HG02678 (cell line): ENCODE results near the gene UNC50.
"Not testable (repeated sequence)": the region's sequence is repeated elsewhere in the genome, so short reads cannot be mapped to it uniquely, and the experiment has no call there.

ENCODE experiments used
- ATAC-seq: cut with Tn5 transposase; IDR thresholded peaks from one replicate; pipeline ENCODE4 v1.9.1; 2021; ENCODE audit warnings: mild to moderate bottlenecking, moderate library complexity; ENCODE audit not compliant: unreplicated experiment

UNC50 gene

DNA sequence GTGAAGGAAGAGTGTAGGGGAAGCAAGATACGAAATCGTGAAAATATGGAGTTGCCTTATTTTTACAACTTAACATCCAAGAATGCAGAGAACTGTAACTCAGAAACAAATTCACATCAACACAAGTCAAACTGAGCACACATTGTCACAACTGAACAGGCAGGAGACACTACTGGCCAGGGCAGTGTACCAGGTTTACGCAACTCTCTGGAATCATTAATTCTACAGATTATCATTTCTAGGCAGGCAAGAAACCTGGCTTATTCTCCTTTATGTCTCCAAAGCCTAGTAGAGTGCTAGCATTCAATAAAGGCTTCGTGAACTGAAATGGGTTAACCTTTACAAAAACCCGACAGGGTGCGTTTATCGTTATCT, 661 bp upstream of the UNC50 start:
- ATAC-seq, result no peak

DNA sequence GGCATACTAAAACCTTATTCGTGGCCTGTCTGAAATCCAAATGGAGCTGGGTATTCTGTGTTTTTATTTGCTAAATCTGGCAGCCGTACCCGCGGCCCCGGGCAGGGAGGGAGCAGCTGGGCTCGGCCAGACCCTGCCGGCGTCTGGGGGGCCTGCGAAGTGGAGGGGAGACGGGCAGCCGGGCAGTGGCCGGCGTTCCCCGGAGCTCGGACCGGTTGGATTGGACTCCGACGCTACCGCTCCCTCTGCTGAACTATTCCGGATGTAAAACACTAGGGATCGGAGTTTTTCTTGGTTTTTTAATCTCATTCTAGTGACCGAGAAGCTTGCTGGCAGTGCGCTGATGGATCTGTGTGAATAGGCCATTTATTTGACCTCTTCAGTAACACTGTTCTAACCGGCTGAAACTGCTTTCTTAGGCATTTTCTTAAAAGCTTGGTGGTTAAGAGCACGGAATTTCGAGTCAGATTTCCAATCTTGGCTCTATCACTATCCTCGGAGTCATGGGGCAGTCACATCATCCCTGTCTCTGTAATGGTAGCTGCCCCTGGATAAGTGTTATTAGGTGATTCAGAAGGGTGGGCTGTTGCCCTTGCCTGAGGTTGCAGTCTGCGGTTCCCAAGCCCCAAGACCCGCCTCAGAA, 694 bp downstream of the UNC50 start:
- peak; percentile 13 for ATAC-seq

DNA sequence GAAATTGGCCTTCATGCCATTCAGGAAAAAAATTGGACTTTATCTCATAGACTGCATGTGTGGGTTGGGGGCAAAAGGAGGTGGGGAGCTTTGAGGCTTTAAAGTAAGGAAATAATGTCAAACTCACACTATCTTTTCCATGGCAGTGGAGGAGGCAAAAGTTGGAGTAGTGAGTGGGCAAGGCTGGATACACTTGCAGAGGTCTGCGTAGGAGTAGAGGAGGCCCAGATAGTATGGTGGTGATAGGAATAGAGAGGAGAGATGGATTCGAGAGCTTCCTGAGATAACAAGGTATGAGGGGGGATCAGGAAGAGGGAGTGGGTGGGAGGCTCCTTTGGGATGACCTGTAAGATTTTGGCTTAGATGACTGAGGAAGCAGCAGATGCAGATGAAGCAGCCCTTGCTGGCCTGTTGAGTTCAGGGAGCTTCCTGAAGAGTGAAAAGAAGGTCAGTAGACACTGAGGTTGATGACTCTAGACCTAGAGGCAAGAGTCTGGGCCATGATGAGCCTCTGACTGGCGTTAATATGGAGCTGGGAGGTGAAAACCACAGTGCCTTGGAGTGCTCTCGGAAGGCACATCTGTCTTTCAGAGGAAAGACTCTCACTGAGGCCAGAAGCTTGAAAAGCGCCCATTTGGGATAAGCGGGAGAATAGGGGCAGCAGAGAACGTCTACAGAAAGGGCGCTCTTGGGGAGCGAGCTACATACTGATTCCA, 5.8 kb downstream of the UNC50 start:
- no peak for ATAC-seq

DNA sequence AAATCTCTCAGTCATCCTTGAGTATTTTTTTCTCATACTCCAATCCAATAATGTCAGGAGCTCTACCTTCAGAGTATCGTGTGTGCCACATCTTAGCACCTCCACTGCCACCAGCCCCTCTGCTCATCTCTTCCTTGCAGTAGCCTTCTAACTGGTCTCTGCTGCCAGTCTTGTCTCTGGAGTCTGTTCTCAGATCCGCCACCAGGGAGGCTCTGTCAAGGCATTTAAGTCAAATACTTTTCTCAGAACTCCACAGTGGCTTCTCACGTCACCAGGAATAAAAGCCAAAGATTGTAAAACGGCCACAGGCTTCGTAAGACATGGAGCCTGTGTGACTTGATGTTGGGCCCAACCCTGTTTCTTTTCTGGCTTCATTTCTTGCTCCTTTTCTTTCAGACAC, 7.1 kb downstream of the UNC50 start:
- no peak for ATAC-seq

DNA sequence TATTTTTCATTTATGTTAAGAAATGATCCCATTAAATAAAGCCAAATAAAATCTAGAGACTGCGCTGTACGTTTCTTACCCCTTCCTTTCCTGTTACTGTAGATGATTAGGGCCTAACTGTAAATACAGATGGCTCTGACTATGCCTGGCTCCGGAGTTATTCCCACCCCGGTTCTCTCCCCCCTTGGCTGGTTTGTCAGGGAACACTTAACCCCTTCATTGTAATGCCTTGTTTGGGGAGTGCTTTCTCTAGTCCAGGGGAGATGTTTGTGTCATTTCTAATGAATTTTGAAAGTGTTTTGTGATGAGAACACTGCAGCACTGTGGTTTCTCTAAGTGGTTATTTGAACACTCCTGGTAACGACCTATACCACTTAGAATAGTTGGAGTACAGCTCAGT, 8.8 kb downstream of the UNC50 start:
- ATAC-seq, result no peak

DNA sequence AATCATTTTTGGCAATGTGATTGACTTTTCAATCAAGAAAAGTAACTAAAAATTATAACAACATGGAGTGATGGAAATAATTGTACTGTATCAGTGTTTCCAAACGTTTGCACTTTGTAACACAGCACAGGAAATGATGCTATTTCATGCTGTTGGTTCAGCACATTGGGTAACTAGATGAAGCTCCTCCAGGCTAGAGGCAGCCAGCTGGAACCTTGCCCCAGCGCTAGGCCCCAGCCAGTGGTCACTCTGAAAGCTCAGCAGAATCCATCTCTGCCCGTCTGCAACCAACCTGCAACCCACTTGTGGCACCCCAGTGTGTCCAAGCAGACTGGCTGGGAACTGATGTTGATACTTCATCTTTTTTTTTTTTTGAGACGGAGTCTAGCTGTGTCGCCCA, 15.3 kb downstream of the UNC50 start:
- ATAC-seq, result no peak

DNA sequence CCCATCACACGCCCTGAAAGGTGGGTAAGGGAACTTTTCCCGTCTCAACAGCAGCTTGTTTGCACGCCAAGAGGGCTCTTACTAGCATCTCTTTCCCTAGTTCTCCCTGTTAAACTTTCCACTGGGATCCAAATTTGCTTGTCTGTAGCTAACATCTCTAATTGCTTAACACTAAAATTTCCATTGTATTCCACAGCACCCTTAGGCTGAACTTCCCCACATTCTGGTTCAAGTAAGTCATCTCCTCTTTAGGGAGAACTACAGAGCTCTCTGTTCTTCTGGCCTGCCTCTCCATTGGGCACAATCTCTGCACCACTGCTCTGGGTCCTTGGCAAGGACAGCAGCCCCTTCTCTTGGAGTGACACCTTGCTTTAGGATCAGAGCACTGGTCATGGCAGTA, 24.0 kb downstream of the UNC50 start:
- ATAC-seq, result no peak

DNA sequence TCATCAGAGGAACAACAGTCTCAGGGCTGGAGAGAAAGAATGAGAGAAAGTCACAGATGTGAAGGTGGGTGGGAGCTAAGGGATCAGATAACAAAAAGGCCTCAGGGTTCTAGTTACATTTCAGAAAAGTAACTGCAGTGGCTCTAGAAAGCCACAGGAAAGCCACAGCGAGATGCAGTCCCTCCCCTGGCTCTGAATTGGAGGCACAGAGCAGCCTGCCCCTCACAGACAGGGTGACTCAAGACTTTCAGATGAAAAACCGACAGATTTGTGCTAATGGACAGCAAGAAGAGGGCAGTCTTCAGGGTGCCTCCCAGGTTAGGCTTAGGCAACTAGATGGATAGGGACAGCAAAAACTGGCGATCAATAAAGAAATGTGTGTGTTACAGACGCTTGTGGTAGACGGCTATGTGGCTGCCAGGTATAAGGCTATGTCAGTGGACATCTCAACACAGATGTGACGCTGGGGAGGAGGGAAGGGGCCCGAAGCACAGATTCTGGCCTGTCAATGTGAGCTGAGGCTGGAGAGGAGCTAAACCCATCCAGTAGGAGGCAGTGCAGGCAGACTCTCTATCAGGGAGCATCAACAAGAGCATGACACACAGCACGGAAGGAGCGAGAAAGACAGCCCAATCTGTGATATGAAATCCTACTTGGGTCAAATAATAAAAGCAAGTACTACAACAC, 26.2 kb downstream of the UNC50 start:
- no peak for ATAC-seq

DNA sequence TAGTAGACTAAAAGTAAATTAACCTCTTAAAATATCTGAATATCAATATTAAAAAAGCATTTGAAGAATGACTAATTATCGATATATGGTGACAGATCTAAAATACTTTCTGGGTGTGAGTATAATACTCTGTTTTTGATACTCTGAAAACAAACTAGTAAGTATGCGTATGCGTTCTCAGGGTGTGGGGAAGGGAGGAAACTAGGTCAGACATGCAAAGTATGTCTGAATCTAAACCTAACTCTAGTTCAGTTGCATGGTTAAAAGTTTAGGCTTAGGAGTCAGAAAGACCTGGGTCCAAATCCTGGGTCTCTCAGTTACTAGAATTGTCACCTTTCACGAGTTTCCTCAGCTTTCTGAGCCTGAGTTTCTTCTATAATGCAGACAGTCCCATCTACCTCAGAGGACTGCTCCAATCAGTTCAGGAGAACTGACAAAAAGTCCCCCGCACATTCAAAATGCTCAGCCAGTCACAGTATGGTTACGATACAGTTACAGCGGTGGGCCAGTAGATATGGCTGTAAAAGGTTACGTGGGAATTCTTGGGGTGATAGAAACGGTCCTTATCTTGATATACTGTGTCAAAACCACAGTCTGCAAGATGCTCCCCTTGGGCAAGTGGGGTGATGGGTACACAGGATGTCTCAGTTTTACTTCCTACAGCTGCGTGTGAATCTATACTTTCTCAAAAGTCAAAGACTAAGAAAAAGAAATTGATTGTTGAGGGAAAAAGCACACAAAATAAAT, 29.2 kb downstream of the UNC50 start:
- ATAC-seq, result no peak

DNA sequence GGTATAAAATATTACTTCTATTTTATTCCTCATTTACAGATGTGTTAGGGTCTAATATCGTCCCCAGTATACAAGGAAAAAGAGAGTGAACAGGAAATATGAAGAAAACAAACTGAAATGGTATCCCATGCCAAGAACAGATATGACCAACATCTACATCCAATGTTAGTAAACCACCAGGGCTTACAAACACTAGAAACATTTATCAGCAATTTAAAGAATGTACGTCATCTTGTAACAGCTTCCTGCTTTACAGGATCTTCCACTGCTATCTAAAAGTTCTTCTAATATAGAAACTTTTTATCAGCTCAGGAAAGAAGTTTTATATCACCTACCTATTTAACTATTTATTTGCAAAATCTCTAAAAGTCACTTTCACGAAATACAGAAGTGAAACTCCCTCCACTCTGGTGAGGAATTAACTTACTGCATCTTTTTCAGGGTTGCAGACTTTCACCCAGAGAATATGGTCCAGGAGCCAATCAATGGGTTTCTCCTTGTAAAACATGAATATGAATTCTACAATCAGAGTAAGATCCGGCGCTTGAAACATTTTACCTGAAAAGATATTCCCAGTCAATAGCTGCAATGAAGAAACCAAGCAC, 35.2 kb downstream of the UNC50 start:
- ATAC-seq, result no peak

DNA sequence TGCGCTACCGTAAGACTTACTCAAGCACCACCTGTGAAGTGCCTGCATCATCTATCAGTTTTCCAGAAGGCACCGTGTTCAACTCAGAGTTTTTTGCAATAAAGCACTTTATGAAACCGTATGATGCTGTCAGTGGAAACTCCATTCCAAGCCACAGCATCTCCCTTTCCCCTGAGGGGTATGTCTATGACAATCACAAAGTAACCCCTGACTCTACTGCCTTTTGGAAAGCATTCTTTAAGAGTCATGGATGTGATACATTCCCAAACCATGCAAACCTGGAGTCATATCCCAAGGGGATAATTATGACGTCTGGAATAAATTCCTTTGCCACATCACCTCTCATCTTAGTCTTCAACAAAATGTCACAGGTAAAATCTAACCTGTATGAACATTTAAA, 39.2 kb downstream of the UNC50 start:
- no peak for ATAC-seq

DNA sequence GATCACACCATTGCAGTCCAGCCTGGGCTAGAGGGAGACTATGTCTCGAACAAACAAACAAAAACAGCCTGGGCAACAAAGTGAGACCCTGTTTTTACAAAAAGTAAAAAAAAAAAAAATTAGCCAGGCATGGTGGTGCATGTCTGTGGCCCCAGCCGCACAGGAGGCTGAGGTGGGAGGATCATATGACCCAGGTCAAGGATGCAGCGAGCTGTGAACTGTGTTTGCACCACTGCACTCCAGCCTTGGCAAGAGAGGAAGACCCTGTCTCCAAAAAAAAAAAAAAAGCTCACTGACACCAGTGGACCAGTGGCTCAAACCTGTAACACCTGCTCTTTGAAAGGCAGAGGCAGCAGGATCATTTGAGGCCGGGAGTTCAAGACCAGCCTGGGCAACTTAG, 40.1 kb downstream of the UNC50 start:
- ATAC-seq, result no peak

DNA sequence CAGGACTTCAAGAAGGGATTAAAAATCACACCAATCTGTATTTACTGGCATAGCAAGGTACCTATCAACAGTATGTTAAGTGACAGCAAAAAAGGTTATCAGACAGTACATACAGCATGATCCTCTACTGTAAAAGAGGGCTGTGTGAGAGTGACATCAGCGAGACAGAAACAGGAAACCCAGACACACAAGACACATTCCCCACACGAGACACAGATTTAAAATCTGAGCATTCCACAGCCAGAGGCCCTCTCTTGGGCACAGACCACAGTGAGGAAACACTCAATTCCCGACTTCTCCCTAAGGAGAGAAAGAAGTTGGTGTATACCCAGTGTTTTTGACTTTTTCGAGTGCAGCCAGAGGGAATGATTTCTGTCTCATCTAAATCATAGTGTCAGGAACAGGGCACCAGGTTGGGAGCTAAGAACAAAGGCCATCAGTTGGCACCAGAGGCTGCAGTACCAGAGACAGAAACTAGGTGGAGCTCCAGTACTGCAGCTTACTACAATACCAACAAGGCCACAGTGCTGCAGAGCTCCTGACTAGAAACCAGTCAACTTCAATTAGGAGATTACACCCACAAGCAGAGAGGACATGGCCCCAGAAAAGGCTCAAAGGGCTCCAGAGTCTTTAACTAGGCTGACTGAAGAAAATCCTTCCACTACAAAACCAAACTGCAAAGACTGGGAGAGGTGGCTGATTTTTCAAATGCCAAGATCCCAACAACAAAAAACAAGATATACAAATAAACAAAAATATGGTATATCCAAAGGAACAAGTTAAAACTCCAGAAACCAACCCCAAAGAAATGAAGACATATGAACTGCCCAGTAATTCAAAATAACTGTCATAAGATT, 41.0 kb downstream of the UNC50 start:
- ATAC-seq, result peak; percentile 66

DNA sequence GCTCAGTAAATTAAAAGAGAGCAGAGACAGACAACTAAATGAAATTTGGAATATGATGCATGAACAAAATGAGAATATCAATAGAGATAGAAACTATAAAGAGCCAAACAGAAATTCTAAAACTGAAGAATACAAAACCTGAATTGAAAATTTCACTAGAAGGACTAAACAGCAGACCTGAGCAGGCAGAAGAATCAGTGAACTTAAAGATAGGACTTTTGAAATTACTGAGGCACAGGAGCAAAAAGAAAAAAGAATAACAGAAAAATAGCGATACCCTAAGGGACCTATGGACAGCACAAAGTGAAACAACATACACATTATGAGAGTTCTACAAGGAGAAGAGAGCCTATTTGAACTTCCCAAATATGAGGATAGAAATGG, 41.6 kb downstream of the UNC50 start:
- no peak for ATAC-seq

DNA sequence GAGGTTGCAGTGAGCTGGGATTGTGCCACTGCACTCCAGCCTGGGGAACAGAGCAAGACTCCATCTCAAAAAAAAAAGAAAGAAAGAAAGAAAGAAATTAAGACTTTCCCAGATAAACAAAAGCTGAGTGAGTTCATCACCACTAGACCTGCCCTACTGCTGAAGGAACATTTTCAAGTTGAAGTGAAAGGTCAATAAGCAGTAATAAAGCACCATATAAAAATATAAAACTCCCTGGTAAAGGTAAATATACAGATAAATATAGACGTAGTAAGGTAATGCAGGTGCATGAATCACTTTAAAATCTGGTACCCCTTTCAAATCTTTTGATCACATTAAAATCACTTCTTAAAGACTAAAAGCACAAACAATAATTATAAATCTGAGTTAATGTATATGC, 42.6 kb downstream of the UNC50 start:
- no peak for ATAC-seq

DNA sequence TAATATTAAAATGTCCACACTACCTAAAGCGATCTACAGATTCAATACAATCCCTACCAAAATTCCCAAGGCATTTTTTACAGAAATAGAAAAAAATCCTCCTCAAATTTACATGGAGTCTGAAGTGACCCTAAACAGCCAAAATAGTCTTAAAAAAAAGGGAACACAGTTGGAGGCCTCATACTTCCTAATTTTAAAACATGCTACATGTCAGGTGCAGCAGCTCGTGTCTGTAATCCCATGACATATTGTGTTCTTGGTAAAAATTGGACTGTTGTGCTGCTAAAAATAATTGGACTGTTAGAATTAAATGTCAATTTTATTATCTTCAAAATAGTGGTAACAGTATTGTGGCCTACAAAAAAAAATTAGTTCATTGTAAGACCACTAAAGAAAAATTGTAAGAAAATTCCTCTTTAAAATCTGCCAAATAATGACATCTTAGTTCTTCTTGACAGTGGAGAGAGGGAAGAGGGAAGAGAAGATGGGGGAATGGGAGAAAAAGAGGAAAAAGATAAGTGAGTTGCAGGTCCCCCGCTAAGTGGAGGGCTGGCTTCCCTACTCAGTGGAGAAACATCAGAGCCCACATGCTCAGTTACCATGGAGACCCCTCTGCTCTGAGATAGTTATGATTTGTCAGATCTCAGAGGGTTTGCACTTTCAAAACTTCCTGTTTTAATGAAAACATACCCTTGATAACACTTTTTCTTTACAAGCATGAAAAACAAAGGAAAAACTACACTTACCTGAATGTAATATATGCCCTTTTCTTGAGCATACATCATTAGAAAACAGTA, 46.5 kb downstream of the UNC50 start:
- ATAC-seq, result no peak

DNA sequence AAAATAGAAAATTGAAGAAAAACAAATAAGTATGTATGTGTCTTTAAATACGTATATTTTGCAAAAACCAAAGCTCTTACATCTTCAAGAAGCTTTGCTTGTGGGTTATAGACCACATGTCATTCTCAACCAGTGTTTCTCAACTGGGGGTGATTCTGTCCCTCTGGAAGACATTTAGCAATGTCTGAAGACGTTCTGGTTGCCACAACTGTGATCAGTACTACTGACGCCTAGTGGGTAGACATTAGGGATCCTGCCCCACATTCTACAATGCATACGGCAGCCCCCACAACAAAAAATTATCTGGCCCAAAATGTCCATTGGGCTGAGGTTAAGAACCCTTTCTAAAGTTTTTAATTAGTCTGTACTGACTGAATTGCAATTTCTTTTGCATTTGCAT, 48.4 kb downstream of the UNC50 start:
- no peak for ATAC-seq

DNA sequence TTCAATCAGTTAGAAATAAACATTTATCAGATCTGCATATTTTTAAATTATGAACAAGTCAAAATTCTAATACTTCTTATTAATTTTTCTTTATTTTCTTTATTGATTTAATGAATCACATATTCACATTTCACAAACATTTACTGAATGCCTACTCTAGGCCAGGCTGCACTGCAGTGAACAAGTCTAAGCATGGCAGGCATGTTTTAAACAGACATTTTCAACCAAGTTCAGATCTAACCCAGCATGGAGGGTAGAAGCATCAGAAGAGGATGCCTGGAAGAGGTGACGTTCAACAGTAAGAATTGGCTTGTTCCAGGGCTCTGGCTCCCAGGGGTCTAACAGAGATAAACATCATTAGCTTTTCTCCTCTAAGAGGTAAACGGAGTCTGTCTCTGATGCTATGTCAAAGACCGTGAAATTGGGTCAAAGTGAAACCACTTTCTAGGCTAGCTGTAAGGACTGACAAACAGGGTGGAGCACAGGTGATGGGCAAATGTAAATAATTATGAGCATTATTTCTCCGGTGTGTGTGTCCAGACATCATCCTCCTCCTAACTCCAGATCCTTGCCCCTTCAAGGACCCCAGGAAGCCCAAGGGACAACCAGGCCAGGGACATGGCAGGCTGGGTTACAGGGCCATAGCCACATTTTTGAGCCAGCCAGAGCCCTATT, 50.6 kb downstream of the UNC50 start:
- ATAC-seq, result no peak

DNA sequence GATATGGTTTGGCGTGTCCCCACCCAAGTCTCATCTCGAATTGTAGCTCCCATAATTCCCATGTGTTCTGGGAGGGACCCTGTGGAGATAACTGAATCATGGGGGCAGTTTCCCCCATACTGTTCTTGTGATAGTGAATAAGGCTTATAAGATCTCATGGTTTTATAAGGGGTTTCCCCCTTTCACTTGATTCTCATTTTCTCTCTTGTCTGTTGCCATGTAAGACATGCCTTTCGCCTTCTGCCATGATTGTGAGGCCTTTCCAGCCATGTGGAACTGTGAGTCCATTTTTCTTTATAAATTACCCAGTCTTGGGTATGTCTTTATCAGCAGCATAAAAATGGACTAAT, 51.1 kb downstream of the UNC50 start:
- not testable (repeated sequence) for ATAC-seq
